Ishikawa (cell line): ENCODE measurements around the gene CLSTN2.

Experiments
- CEBPB ChIP-seq: IDR thresholded peaks from 2 replicates; pipeline ENCODE4 v1.6.1; 2012
- EGR1 ChIP-seq: IDR thresholded peaks from 2 replicates; pipeline ENCODE4 v1.6.1; 2012
- EP300 ChIP-seq: IDR thresholded peaks from 2 replicates; pipeline ENCODE4 v1.6.1; 2012; ENCODE audit warnings: borderline replicate concordance
- FOXM1 ChIP-seq: IDR thresholded peaks from 2 replicates; pipeline ENCODE4 v1.6.1; 2012; ENCODE audit warnings: low read depth, borderline replicate concordance
- MAX ChIP-seq: IDR thresholded peaks from 2 replicates; pipeline ENCODE4 v1.6.1; 2012
- NFIC ChIP-seq: IDR thresholded peaks from 2 replicates; pipeline ENCODE4 v1.6.1; 2012
- RAD21 ChIP-seq: IDR thresholded peaks from 2 replicates; pipeline ENCODE4 v1.6.1; 2012; ENCODE audit warnings: low read depth
- REST ChIP-seq: IDR thresholded peaks from 2 replicates; pipeline ENCODE4 v1.6.1; 2012; ENCODE audit warnings: low read depth, mild to moderate bottlenecking
- TAF1 ChIP-seq: IDR thresholded peaks from 2 replicates; pipeline ENCODE4 v1.6.1; 2012; ENCODE audit warnings: low read depth, mild to moderate bottlenecking
- TEAD4 ChIP-seq: IDR thresholded peaks from 2 replicates; pipeline ENCODE4 v1.6.1; 2012
- USF1 ChIP-seq: IDR thresholded peaks from 2 replicates; pipeline ENCODE4 v1.6.1; 2012
- YY1 ChIP-seq: IDR thresholded peaks from 2 replicates; pipeline ENCODE4 v1.6.1; 2012; ENCODE audit warnings: low read depth

GRCh38 chr3:140368223-140368811 is 433.3 kb downstream of the CLSTN2 start:
- no peak for TF ChIP-seq MAX
- no peak for TF ChIP-seq RAD21
- TF ChIP-seq EP300: no peak
- TF ChIP-seq TAF1: no peak
- TF ChIP-seq CEBPB: no peak
- TF ChIP-seq EGR1: no peak
- TF ChIP-seq YY1: no peak
- no peak for TF ChIP-seq TEAD4
- no peak for TF ChIP-seq FOXM1
- no peak for TF ChIP-seq REST
- TF ChIP-seq NFIC: no peak
- no peak for TF ChIP-seq USF1
